ENCODE results near the gene ARID5A.

- TF ChIP-seq POLR2A (IDR thresholded peaks at IDR 0.05) (no peak), CTCF (IDR thresholded peaks at IDR 0.05) (no peak)
Measured at GRCh38 chr2:96535331-96535730, 1.2 kb upstream of the ARID5A start.

Measured in right lobe of liver (tissue), 4 donors.